BLaER1 (cell line): ENCODE measurements around the gene HOXD8.

ENCODE experiments used
- H3K27ac ChIP-seq: shearing (Covaris generic); formaldehyde crosslinking; 2 replicates; pipeline ENCODE4 v1.8.1; 2022
- H3K27me3 ChIP-seq: shearing (Covaris generic); formaldehyde crosslinking; 2 replicates; pipeline ENCODE4 v1.8.1; 2022
- H3K36me3 ChIP-seq: shearing (Covaris generic); formaldehyde crosslinking; 2 replicates; pipeline ENCODE4 v1.8.1; 2022
- H3K4me1 ChIP-seq: shearing (Covaris generic); formaldehyde crosslinking; 2 replicates; pipeline ENCODE4 v1.8.1; 2022
- H3K4me2 ChIP-seq: shearing (Covaris generic); formaldehyde crosslinking; 2 replicates; pipeline ENCODE4 v1.8.1; 2022
- H3K4me3 ChIP-seq: shearing (Covaris generic); formaldehyde crosslinking; 2 replicates; pipeline ENCODE4 v1.8.1; 2022
- H3K9ac ChIP-seq: shearing (Covaris generic); formaldehyde crosslinking; 2 replicates; pipeline ENCODE4 v1.8.1; 2022
- H3K9me3 ChIP-seq: shearing (Covaris generic); formaldehyde crosslinking; 2 replicates; pipeline ENCODE4 v1.8.1; 2022
- H4K20me1 ChIP-seq: shearing (Covaris generic); formaldehyde crosslinking; 2 replicates; pipeline ENCODE4 v1.8.1; 2022
- Cebpa-rat ChIP-seq: shearing (Covaris generic); IDR thresholded peaks from 2 replicates; pipeline ENCODE4 v1.8.1; 2022

The HOXD8 gene

GRCh38 chr2:176146101-176146500, 16.6 kb downstream of the HOXD8 start:
- no peak overlapping the region for H3K9ac ChIP-seq
- H3K4me1 ChIP-seq = no peaks in the 10 kb centered on the region
- H4K20me1 ChIP-seq = no peaks in the 10 kb centered on the region; the same call in 1 of the 2 replicates
- no peaks in the 10 kb centered on the region for H3K36me3 ChIP-seq
- TF ChIP-seq Cebpa-rat = no peak
- peaks cover 40% of the 10 kb centered on the region for H3K9me3 ChIP-seq
- H3K4me2 ChIP-seq = no peak overlapping the region
- peaks cover 61% of the 10 kb centered on the region for H3K27me3 ChIP-seq
- no peak overlapping the region for H3K27ac ChIP-seq
- no peak overlapping the region for H3K4me3 ChIP-seq

- Histone ChIP-seq H3K9me3 (peaks cover 45% of the 10 kb centered on the region), H3K27ac (no peak overlapping the region), H3K4me3 (no peak overlapping the region), H3K9ac (no peak overlapping the region), H3K36me3 (no peaks in the 10 kb centered on the region), H4K20me1 (no peaks in the 10 kb centered on the region; the same call in 1 of the 2 replicates), H3K4me2 (no peak overlapping the region), H3K4me1 (no peaks in the 10 kb centered on the region), H3K27me3 (peaks cover 66% of the 10 kb centered on the region)
- no peak for TF ChIP-seq Cebpa-rat
Observed at GRCh38 chr2:176146645-176147044, 17.1 kb downstream of the HOXD8 start.

- H3K4me3 ChIP-seq = no peak overlapping the region
- no peak overlapping the region for H3K4me2 ChIP-seq
- no peaks in the 10 kb centered on the region; the same call in 1 of the 2 replicates for H4K20me1 ChIP-seq
- no peak for TF ChIP-seq Cebpa-rat
- H3K4me1 ChIP-seq = no peaks in the 10 kb centered on the region
- no peak overlapping the region for H3K27ac ChIP-seq
- H3K9me3 ChIP-seq = peaks cover 50% of the 10 kb centered on the region
- no peaks in the 10 kb centered on the region for H3K36me3 ChIP-seq
- H3K9ac ChIP-seq = no peak overlapping the region
- peaks cover 73% of the 10 kb centered on the region for H3K27me3 ChIP-seq
Observed at GRCh38 chr2:176147210-176147799, 17.8 kb downstream of the HOXD8 start.

GRCh38 chr2:176147800-176148496, 18.4 kb downstream of the HOXD8 start:
- no peak for TF ChIP-seq Cebpa-rat
- Histone ChIP-seq H3K36me3 (no peaks in the 10 kb centered on the region), H3K4me1 (no peaks in the 10 kb centered on the region), H4K20me1 (no peaks in the 10 kb centered on the region; the same call in 1 of the 2 replicates), H3K4me2 (no peak overlapping the region), H3K9me3 (peaks cover 56% of the 10 kb centered on the region), H3K27me3 (peaks cover 79% of the 10 kb centered on the region), H3K9ac (no peak overlapping the region), H3K4me3 (no peak overlapping the region), H3K27ac (no peak overlapping the region)

- peaks cover 61% of the 10 kb centered on the region for H3K9me3 ChIP-seq
- H3K4me2 ChIP-seq = no peak overlapping the region
- TF ChIP-seq Cebpa-rat = no peak
- H3K4me3 ChIP-seq = no peak overlapping the region; the same call in 1 of the 2 replicates
- no peaks in the 10 kb centered on the region for H3K4me1 ChIP-seq
- H3K27ac ChIP-seq = no peak overlapping the region
- no peaks in the 10 kb centered on the region for H3K36me3 ChIP-seq
- H3K27me3 ChIP-seq = peaks cover 85% of the 10 kb centered on the region
- H4K20me1 ChIP-seq = no peaks in the 10 kb centered on the region; the same call in 1 of the 2 replicates
- no peak overlapping the region for H3K9ac ChIP-seq
Observed at GRCh38 chr2:176148751-176149421, 19.4 kb downstream of the HOXD8 start.

DNA sequence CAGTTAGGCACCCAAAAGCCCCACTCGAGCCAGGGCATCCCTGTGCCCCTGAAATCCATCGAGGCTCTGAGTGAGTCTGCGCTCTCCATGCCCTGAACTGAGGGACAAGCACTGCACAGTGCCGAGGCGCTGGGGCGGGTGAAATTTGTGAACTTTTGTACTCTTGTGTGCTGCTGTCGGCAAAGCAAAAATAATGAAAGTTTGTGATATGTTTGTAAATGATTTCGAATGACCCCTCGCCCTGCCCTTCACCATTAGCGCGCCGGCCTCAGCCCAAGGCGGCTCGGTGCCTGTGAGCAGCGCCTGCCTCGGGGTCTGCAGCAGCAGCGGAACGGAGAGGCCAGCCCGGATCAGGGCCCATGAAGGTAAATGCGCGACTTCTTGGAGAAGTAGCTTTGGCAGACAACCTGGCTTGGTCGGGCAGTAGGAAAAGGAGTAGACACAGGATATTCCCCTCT, 20.0 kb downstream of the HOXD8 start:
- Histone ChIP-seq H3K9me3 (peaks cover 61% of the 10 kb centered on the region), H3K4me2 (no peak overlapping the region), H3K4me3 (no peak overlapping the region; the same call in 1 of the 2 replicates), H3K36me3 (no peaks in the 10 kb centered on the region), H3K9ac (no peak overlapping the region), H3K27me3 (peaks cover 91% of the 10 kb centered on the region), H3K4me1 (no peaks in the 10 kb centered on the region), H4K20me1 (no peaks in the 10 kb centered on the region; the same call in 1 of the 2 replicates), H3K27ac (no peak overlapping the region)
- no peak for TF ChIP-seq Cebpa-rat

- Histone ChIP-seq H3K27me3 (peaks cover 96% of the 10 kb centered on the region), H3K36me3 (no peaks in the 10 kb centered on the region), H3K9ac (no peak overlapping the region), H3K9me3 (peaks cover 61% of the 10 kb centered on the region), H3K4me3 (no peak overlapping the region), H3K27ac (no peak overlapping the region), H4K20me1 (no peaks in the 10 kb centered on the region; the same call in 1 of the 2 replicates), H3K4me2 (no peak overlapping the region), H3K4me1 (no peaks in the 10 kb centered on the region)
- TF ChIP-seq Cebpa-rat = no peak
Observed at GRCh38 chr2:176149939-176150583, 20.6 kb downstream of the HOXD8 start.

GRCh38 chr2:176150584-176151441, 21.3 kb downstream of the HOXD8 start:
- Histone ChIP-seq H3K9me3 (peaks cover 61% of the 10 kb centered on the region), H3K4me2 (no peak overlapping the region), H3K27me3 (peaks cover 99% of the 10 kb centered on the region), H3K9ac (no peak overlapping the region), H3K36me3 (no peaks in the 10 kb centered on the region), H3K4me1 (no peaks in the 10 kb centered on the region), H4K20me1 (no peaks in the 10 kb centered on the region; the same call in 1 of the 2 replicates), H3K4me3 (no peak overlapping the region), H3K27ac (no peak overlapping the region)
- TF ChIP-seq Cebpa-rat = no peak
